ENCODE measurements around the gene ARHGAP33.

Gene ARHGAP33

DNA sequence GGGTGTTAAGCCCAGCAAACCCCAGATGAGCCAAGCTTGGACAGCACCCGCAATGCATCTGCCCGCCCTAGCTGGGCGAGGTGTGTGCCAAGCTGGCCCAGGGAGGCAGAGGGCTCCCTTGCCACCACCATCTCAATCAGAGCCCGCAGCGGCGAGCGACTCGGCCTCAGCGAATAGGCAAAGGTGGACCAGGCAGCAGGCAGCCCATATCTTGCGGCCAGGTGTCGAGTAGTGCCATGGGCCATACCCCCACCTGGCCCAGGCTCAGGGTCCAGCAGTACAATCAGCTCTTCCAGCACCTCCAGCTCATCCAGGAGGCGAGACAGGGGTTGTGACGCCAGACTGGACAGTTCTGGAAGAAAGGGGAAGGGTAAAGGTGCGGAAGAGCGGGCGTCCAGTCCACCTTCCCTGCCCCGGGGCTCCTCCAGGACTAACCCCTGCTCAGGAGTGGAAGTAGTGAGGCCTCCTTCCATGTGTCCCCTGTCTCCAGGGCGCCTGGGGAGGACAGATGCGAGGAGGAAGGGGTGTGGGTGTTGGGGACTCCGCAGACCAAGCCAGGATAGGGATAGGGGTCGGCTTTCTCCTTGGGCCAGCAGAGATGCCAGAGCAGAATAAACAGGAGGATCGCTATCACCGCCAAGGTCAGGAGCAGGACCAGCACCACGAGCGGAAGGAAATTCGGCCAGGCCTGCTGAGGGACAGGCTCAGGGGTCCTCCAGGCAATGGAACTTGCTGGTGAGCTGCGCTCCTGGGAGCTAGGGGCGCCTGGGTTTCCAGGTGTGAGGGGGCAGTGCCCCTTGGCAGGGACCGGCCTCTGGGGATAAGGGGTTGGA, 35.9 kb upstream of the ARHGAP33 start:
- no peak for DNase-seq (ENCODE audit: low read depth in 1 of 2, low spot score in 1 of 2)

DNA sequence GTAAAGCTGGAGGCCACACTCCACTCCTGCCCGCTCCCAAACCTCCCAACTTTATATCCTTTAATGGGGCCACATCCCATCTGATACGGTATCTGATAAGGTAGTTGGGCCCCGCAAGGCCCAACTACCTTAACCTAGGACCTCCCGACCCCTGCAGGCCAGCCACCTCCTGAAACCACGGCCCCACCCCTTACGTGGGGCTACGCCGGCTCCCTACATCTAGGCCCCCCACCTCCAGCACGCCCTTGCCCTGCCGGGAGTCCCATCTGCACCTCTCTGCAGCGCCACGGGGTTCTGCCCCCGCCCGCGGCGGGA, 35.3 kb upstream of the ARHGAP33 start:
- no peak for DNase-seq (ENCODE audit: low read depth in 1 of 2, low spot score in 1 of 2)

GRCh38 chr19:35740423-35741202, 34.8 kb upstream of the ARHGAP33 start:
- peak; percentile 82 to 94 for DNase-seq (ENCODE audit: low read depth in 1 of 2, low spot score in 1 of 2)

DNA sequence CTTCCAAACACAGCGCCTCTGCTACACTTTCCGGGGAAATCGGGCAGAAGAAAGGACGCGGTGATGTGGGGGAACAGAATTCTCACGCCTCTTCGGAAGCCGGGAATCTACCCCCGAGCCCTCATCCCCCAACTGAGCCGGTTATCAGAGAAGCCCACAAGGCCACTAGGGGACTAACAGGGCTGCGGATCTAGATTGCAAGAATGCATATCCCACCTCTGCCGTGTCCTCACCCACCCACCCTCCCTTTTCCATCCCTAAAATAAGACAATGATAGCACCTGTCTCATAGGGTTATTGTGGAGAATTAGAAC, 34.2 kb upstream of the ARHGAP33 start:
- no peak for DNase-seq (ENCODE audit: low read depth in 1 of 2, low spot score in 1 of 2)

- DNase-seq (ENCODE audit: low read depth in 1 of 2, low spot score in 1 of 2): peak in 1 of 2 donors; percentile 85
These were observed 33.1 kb upstream of the ARHGAP33 start, which contains the start of gene IGFLR1 for GRCh38 chr19:35742121-35742724. Gene IGFLR1 (minus strand): TSS chr19:35742452. CDS start chr19:35741180, 1,272 bp downstream.

GRCh38 chr19:35743640-35744429, 31.5 kb upstream of the ARHGAP33 start:
- no peak for DNase-seq (ENCODE audit: low read depth in 1 of 2, low spot score in 1 of 2)

DNA sequence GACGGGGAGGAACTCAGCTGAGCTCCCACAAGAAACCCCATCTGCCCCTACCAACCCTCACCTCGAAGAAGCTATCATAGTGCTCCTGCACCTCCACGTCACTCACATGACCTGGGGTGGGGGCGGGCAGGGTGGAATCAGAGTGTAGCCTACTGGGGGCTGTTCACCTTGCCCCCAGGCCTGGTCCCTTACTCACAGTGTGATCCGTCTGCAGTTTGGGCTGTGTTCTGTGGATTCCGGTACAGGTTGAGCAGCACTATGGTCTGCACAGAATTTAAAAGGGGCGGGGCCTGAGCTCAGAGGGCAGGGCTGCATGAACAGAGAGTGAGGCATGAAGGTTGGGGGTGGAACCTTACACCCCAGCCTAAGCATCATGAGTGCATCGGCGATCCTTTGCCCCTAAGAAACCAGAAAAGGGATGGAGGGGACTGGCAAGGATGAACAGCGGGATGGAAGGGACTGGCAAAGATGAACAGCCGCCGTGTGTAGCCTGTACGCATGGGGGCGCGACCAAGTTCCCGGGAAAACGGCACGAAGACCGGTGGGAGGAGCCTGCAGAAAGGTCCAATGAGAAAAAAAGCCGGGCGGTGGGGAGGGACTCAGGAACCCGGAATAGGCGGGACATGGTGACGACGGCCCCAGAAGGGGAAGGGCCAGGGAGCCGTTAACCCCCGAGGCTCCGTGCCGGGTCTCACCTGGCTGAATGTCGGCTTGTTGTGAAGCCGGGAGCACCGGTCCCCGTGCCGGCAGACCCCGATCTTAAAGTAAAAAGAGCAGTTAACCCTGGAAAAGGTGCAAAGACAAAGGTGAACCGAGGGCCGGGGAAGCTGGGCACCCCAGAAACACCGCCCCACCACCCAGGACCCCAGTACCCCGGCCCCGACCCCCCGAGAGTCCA, 30.7 kb upstream of the ARHGAP33 start:
- peak; percentile 81 to 94 for DNase-seq (ENCODE audit: low read depth in 1 of 2, low spot score in 1 of 2)

DNA sequence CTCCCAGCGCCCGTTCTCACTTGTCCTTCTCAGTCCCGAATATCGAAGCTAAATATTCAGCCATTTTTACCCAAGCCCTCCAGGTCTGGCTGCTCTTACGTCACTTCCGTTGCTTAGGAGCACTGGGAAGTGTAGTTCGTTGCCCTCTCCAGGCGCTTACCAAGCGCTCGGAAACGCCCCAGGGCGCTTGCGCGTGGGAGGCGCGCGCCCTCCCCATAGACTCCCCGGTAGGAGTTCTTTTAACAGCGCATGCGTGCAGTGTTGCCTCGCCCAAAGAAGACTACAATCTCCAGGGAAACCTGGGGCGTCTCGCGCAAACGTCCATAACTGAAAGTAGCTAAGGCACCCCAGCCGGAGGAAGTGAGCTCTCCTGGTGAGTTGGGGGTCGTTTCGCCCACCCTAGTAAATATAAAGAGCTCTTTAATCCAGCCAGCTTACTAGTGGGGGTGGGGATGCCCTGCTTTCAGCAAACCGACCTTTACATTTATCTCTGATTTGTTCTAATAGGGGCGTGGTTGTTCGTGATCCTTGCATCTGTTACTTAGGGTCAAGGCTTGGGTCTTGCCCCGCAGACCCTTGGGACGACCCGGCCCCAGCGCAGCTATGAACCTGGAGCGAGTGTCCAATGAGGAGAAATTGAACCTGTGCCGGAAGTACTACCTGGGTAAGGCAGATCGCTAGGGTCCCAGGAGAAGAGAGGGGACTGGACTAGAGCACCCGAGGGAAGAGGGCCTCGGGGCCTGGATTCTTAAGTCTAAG, 29.9 kb upstream of the ARHGAP33 start, which contains the start of the genes PSENEN and U2AF1L4:
TSS of gene PSENEN (plus strand) at position 324 of the 759 bp plus-strand sequence. CDS start at position 604, 280 bp downstream.
TSS of gene U2AF1L4 (minus strand) at position 91 of the 759 bp plus-strand sequence. CDS start at position 64, 27 bp downstream.
- peak; percentile 85 to 95 for DNase-seq (ENCODE audit: low read depth in 1 of 2, low spot score in 1 of 2)

DNA sequence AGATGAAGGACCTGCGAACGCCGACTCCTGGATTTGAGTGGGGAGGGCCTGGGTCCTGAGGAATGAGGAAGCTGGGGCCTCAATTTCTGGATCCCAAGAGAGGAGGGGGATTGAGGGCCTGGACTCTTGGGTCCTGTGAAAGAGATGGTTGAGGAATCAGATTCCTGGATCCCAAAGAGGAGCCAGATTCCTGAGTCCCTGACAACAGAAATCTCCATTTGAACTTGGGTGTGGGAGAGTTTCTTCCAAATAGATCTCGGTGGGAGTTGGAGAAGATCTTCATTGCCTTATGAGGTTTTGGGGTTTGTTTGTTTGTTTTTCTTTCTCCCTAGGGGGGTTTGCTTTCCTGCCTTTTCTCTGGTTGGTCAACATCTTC, 29.3 kb upstream of the ARHGAP33 start:
- no peak for DNase-seq (ENCODE audit: low read depth in 1 of 2, low spot score in 1 of 2)

DNA sequence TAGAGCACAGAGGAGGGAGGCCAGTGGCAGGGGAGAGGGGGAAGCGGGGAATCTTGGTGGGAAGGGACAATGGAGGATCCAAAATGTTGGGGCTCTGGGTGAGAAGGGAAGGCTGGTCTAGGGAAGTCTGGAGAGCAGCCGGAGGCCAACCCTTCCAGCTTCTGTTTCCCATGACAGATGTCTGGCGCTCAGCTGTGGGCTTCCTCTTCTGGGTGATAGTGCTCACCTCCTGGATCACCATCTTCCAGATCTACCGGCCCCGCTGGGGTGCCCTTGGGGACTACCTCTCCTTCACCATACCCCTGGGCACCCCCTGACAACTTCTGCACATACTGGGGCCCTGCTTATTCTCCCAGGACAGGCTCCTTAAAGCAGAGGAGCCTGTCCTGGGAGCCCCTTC, 28.8 kb upstream of the ARHGAP33 start:
- no peak for DNase-seq (ENCODE audit: low read depth in 1 of 2, low spot score in 1 of 2)

GRCh38 chr19:35748106-35749020, 27.0 kb upstream of the ARHGAP33 start, which contains the start of gene LIN37:
Gene LIN37 (plus strand): TSS chr19:35748576. CDS start chr19:35748725, 149 bp downstream.
- DNase-seq (ENCODE audit: low read depth in 1 of 2, low spot score in 1 of 2): peak; percentile 90 to 99

DNA sequence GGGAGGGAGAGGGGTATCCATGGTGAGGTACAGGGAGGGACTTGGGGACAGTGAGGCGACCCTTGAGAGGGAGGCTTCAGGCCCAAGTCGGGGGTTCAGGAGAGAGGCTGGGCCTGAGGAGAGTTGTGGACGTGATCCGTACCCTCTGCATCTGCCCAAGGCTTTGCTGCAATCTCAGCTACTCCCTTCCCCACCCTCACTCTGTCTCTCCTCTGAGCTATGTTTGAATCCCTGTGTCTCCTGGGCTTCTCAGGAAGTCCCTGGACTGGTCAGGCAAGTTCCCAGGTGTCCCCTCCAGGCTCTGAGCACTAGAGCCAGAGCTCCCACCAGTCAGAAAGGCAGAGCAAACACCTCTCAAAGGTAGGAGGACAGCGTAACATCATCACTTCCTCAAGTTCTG, 25.2 kb upstream of the ARHGAP33 start:
- no peak for DNase-seq (ENCODE audit: low read depth in 1 of 2, low spot score in 1 of 2)

DNA sequence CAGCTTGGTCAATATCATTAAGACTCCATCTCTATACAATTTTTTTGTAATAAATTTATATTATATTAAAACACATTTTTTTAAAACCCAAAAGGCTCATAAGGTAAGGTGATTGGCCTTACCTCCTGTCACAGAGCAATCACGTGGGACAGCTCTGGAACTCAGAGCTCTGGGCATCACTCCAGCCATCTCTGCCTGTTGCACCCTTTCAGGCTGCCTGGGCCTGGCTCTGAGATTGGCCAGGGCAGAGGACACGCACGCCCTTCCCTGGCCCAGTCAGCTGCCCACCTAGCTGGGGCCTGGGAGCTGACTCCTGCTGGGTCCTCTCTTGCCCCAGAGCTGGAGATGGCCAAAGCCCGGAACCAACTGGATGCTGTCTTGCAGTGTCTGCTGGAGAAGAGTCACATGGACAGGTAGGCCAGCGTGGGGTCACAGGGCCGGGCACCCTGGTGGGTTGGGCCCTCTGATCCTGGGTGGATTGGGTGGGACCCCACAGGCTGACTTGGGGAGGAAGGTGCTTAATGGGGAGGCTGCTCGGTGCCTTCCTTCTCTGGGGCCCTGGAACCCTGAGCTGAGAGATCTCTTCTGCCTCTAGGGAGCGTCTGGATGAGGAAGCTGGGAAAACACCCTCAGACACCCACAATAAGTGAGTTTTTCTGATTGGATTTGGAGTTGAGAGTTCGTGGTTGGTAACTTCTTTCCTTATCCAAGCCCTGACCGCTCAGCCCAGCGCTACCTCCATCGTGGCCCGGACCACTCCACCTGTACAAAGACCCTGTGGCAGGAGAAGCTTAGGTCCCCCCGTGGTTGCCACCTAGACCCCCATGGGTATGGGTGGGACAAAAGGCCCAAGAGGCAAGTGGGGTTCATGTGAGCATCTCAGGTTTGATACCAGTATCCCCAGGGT, 23.3 kb upstream of the ARHGAP33 start:
- DNase-seq (ENCODE audit: low read depth in 1 of 2, low spot score in 1 of 2): no peak

- DNase-seq (ENCODE audit: low read depth in 1 of 2, low spot score in 1 of 2): no peak
These were observed 22.5 kb upstream of the ARHGAP33 start for GRCh38 chr19:35752746-35753350.

DNA sequence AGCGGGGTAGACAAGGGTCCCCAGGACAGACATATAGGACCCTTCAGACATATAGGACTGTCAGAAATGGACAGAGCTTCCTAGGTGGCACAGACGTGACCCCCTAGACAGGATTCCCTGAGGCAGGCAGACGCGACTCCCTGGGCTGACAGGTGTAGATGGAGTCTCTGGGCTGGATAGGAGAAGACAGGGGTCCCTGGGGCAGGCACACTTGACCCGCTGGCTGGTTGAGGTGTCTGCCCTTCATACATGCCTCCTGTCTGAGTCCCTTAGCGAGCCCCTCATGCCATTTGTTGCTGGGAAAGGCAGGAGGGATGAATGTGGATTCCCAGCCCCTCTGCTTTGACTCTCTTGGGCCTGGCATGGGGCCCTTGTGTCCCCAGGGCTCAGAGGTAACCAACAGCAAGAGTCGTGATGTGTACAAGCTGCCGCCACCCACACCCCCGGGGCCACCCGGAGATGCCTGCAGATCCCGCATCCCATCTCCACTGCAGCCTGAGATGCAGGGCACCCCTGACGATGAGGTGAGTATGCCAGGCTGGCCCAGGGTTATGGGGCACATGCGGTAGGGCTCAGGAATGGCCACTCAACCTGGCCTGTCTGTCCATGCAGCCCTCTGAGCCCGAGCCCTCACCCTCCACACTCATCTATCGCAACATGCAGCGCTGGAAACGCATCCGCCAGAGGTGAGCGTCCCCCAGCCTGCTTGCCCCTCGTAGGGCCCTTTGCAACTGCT, 21.6 kb upstream of the ARHGAP33 start:
- DNase-seq (ENCODE audit: low read depth in 1 of 2, low spot score in 1 of 2): no peak
